HL-60 (cell line): Measurements from ENCODE around the gene GRID1.

Source experiments
- DNase-seq, 2 experiments: peaks; one replicate each; pipeline ENCODE4 v3.0.0-alpha.2; 2010 to 2020; ENCODE audit warnings: low read depth in 1 of 2, low spot score in 1 of 2
- H3K27ac ChIP-seq: fragments of 250-450 bp; sonication (Bioruptor Pico); replicated peaks from 2 replicates; pipeline ENCODE4 v1.5.1; 2020; ENCODE audit warnings: mild to moderate bottlenecking, moderate library complexity
- H3K27me3 ChIP-seq: fragments of 250-450 bp; sonication (Bioruptor Pico); 2 replicates; pipeline ENCODE4 v1.5.1; 2021; ENCODE audit warnings: mild to moderate bottlenecking, moderate library complexity; ENCODE audit not compliant: insufficient read depth, poor library complexity, severe bottlenecking
- H3K4me3 ChIP-seq: replicated peaks from 2 replicates; pipeline ENCODE4 v1.5.1; 2011; ENCODE audit warnings: mild to moderate bottlenecking, control low read depth, low read length; ENCODE audit not compliant: insufficient read depth
- GABPA ChIP-seq: IDR thresholded peaks from 2 replicates; pipeline ENCODE4 v1.6.1; 2012; ENCODE audit warnings: low read depth
- POLR2AphosphoS5 ChIP-seq: IDR thresholded peaks from 2 replicates; pipeline ENCODE4 v1.6.1; 2012; ENCODE audit warnings: low read depth
- SPI1 ChIP-seq: IDR thresholded peaks from 2 replicates; pipeline ENCODE4 v1.6.1; 2012; ENCODE audit warnings: low read depth, mild to moderate bottlenecking, borderline replicate concordance
- long read RNA-seq: library from polyadenylated mRNA; unstranded; transcript quantifications from one replicate; pipeline ENCODE4 v2.0.0, GENCODE V29; 2020
- TF ChIP-seq, protein P1 (sequence below): IDR thresholded peaks from 2 replicates; pipeline ENCODE4 v1.6.1; 2012; ENCODE audit warnings: low read depth; ENCODE audit not compliant: insufficient replicate concordance
- TF ChIP-seq, protein P2 (sequence below): IDR thresholded peaks from one replicate; pipeline ENCODE4 v1.5.1; 2011; ENCODE audit warnings: low read length, control low read depth, inconsistent platforms; ENCODE audit not compliant: insufficient read depth

Gene GRID1
- long read RNA-seq, partial matches to known transcripts: 0 of 5 reads
- long read RNA-seq, other reads (novel, unspliced or antisense): 5 of 5 reads

- no peak within 1 kb of the TSS for H3K27ac ChIP-seq
- DNase-seq: no peak
- peak within 1 kb of the TSS; percentile 19 for H3K4me3 ChIP-seq
- H3K27me3 ChIP-seq: peaks cover 50% of the 10 kb centered on the region
- no peak for TF ChIP-seq POLR2AphosphoS5
- no peak for TF ChIP-seq GABPA
- TF ChIP-seq, protein P1, sequence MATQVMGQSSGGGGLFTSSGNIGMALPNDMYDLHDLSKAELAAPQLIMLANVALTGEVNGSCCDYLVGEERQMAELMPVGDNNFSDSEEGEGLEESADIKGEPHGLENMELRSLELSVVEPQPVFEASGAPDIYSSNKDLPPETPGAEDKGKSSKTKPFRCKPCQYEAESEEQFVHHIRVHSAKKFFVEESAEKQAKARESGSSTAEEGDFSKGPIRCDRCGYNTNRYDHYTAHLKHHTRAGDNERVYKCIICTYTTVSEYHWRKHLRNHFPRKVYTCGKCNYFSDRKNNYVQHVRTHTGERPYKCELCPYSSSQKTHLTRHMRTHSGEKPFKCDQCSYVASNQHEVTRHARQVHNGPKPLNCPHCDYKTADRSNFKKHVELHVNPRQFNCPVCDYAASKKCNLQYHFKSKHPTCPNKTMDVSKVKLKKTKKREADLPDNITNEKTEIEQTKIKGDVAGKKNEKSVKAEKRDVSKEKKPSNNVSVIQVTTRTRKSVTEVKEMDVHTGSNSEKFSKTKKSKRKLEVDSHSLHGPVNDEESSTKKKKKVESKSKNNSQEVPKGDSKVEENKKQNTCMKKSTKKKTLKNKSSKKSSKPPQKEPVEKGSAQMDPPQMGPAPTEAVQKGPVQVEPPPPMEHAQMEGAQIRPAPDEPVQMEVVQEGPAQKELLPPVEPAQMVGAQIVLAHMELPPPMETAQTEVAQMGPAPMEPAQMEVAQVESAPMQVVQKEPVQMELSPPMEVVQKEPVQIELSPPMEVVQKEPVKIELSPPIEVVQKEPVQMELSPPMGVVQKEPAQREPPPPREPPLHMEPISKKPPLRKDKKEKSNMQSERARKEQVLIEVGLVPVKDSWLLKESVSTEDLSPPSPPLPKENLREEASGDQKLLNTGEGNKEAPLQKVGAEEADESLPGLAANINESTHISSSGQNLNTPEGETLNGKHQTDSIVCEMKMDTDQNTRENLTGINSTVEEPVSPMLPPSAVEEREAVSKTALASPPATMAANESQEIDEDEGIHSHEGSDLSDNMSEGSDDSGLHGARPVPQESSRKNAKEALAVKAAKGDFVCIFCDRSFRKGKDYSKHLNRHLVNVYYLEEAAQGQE: no peak
- TF ChIP-seq, protein P2, sequence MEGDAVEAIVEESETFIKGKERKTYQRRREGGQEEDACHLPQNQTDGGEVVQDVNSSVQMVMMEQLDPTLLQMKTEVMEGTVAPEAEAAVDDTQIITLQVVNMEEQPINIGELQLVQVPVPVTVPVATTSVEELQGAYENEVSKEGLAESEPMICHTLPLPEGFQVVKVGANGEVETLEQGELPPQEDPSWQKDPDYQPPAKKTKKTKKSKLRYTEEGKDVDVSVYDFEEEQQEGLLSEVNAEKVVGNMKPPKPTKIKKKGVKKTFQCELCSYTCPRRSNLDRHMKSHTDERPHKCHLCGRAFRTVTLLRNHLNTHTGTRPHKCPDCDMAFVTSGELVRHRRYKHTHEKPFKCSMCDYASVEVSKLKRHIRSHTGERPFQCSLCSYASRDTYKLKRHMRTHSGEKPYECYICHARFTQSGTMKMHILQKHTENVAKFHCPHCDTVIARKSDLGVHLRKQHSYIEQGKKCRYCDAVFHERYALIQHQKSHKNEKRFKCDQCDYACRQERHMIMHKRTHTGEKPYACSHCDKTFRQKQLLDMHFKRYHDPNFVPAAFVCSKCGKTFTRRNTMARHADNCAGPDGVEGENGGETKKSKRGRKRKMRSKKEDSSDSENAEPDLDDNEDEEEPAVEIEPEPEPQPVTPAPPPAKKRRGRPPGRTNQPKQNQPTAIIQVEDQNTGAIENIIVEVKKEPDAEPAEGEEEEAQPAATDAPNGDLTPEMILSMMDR: no peak
- no peak for TF ChIP-seq SPI1
Measured at GRCh38 chr10:86366033-86366901, at the start of gene GRID1. GRID1 (minus strand) TSS chr10:86366795.

GRCh38 chr10:86415583-86415982, 49.0 kb upstream of the GRID1 start:
- TF ChIP-seq, protein P2: no peak
- no peak for TF ChIP-seq SPI1
- no peak for TF ChIP-seq POLR2AphosphoS5
- TF ChIP-seq GABPA: no peak
- TF ChIP-seq, protein P1: no peak
- no peak for DNase-seq
- Histone ChIP-seq H3K27me3 (no peaks in the 10 kb centered on the region), H3K4me3 (no peak overlapping the region), H3K27ac (no peak overlapping the region)

DNA sequence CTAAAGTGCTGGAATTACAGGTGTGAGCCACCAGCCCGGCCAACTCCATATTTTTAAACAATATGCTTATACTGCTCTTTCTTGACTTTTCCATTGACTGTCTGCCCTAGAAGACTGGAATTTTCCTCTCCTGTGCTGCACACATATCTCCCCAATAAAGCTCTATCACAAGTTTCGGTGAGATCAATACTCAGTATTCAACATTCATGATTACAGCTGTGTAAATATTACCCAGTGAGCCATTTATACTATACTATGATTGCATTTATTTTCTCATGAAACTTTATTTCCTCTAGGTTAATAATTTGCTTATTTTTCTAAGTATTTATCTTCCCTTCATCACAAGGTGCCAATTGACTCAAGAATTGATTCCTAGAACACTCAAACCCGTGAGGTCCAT, 48.5 kb upstream of the GRID1 start:
- Histone ChIP-seq H3K4me3 (no peak overlapping the region), H3K27me3 (no peaks in the 10 kb centered on the region), H3K27ac (no peak overlapping the region)
- TF ChIP-seq, protein P2: no peak
- TF ChIP-seq SPI1: no peak
- no peak for TF ChIP-seq POLR2AphosphoS5
- no peak for TF ChIP-seq GABPA
- TF ChIP-seq, protein P1: no peak
- DNase-seq: no peak
